ENCODE measurements around the gene C1orf122. TPM values are rescaled to one million over a fixed set of nuclear protein-coding genes. Genes with fewer than 3 reads are reported as not detected.

The C1orf122 gene
- total and polyA plus RNA-seq, 2 of the 13 experiments (the other 11 are each of a cell fraction or from before 2014, with no cell fraction given): 18.7 to 40.6 TPM

DNA sequence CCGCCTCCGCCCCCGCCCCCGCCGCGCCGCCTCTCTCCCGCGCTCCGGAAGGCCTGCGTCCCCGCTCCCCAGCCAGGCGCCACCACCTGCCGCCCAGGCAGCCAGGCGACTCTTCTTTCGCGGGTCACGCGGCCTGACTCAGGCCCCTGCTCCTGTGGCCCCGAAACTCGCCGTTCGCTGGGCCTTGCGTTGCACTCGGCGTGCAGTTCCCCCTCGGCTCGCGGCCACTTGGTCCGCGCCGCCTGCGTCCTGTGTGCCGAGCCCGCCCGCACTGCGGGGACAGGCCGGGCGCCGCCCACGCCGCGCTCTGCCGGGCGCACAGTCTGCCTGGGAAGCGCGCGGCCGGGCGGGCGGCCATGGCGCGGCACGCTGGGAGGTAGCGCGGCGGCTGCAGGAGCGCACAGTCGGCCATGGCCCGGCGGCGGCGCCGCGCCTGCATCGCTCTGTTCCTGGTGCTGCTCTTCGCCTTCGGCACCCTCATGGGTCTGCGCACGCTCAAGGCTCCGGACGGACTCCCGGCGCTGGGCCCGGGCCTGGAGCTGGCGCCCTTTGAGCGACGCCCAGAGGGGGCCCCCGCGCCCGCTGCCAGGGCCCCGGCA is 13.7 kb upstream of the C1orf122 start, which contains the start of gene MANEAL (continued):
- 0 out of 2 replicates have a peak, but pooled peaks have one; percentile 62 for TF ChIP-seq MTF1 (CRISPR knock-in tag; IDR thresholded peaks at IDR 0.05)
- TF ChIP-seq ZNF30 (CRISPR knock-in tag; IDR thresholded peaks at IDR 0.05): no peak
- TF ChIP-seq, protein P1, sequence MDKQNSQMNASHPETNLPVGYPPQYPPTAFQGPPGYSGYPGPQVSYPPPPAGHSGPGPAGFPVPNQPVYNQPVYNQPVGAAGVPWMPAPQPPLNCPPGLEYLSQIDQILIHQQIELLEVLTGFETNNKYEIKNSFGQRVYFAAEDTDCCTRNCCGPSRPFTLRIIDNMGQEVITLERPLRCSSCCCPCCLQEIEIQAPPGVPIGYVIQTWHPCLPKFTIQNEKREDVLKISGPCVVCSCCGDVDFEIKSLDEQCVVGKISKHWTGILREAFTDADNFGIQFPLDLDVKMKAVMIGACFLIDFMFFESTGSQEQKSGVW (CRISPR knock-in tag; IDR thresholded peaks at IDR 0.05; ENCODE audit: borderline replicate concordance): no peak
- TF ChIP-seq SIX1 (CRISPR knock-in tag; IDR thresholded peaks at IDR 0.05; ENCODE audit: borderline replicate concordance): no peak
- TF ChIP-seq, protein P2, sequence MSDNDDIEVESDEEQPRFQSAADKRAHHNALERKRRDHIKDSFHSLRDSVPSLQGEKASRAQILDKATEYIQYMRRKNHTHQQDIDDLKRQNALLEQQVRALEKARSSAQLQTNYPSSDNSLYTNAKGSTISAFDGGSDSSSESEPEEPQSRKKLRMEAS (IDR thresholded peaks at IDR 0.05): peak; percentile 74
- 0 out of 2 replicates have a peak, but pooled peaks have one; percentile 24 for TF ChIP-seq NR1H2 (CRISPR knock-in tag; IDR thresholded peaks at IDR 0.05; ENCODE audit: borderline replicate concordance, low read depth)
- no peak for TF ChIP-seq ZNF615 (CRISPR knock-in tag; IDR thresholded peaks at IDR 0.05; ENCODE audit: borderline replicate concordance)
- no peak for TF ChIP-seq RBM22 (optimal IDR thresholded peaks at IDR 0.05; ENCODE audit: low read length)
- no peak for TF ChIP-seq ZNF567 (CRISPR knock-in tag; IDR thresholded peaks at IDR 0.05; ENCODE audit: borderline replicate concordance)
- no peak for TF ChIP-seq CBX5 (CRISPR knock-in tag; IDR thresholded peaks at IDR 0.05; ENCODE audit: borderline replicate concordance)
- no peak; the same call in 1 of the 2 replicates for TF ChIP-seq EEA1 (CRISPR knock-in tag; IDR thresholded peaks at IDR 0.05; ENCODE audit: borderline replicate concordance)
- TF ChIP-seq RCOR2 (CRISPR knock-in tag; IDR thresholded peaks at IDR 0.05): no peak
- peak; percentile 33; the same call in 1 of the 2 replicates for TF ChIP-seq HOXA5 (CRISPR knock-in tag; IDR thresholded peaks at IDR 0.05)
- no peak for TF ChIP-seq ADNP (CRISPR knock-in tag; IDR thresholded peaks at IDR 0.05)
- TF ChIP-seq ZNF788 (CRISPR knock-in tag; IDR thresholded peaks at IDR 0.05; ENCODE audit: borderline replicate concordance): no peak
- no peak for TF ChIP-seq ZNF432 (CRISPR knock-in tag; IDR thresholded peaks at IDR 0.05; ENCODE audit: borderline replicate concordance)
- TF ChIP-seq, protein P3, sequence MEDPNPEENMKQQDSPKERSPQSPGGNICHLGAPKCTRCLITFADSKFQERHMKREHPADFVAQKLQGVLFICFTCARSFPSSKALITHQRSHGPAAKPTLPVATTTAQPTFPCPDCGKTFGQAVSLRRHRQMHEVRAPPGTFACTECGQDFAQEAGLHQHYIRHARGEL (CRISPR knock-in tag; IDR thresholded peaks at IDR 0.05): no peak
- peak; percentile 42; the same call in 1 of the 2 replicates for TF ChIP-seq ZNF441 (CRISPR knock-in tag; IDR thresholded peaks at IDR 0.05; ENCODE audit: borderline replicate concordance)
- no peak for TF ChIP-seq EP300 (IDR thresholded peaks at IDR 0.05; ENCODE audit: low read depth in 2 of 2, low read length in 2 of 2)
- TF ChIP-seq EP300 (CRISPR knock-in tag; IDR thresholded peaks at IDR 0.05; ENCODE audit: borderline replicate concordance): no peak
- no peak for TF ChIP-seq MEF2D (CRISPR knock-in tag; IDR thresholded peaks at IDR 0.05)
- TF ChIP-seq ZNF329 (CRISPR knock-in tag; IDR thresholded peaks at IDR 0.05; ENCODE audit: low read depth): no peak
- no peak for TF ChIP-seq ASH2L (IDR thresholded peaks at IDR 0.05; ENCODE audit: insufficient read length, low read depth, low read length)
- no peak for TF ChIP-seq CBFB (CRISPR knock-in tag; IDR thresholded peaks at IDR 0.05)
- TF ChIP-seq TSC22D2 (CRISPR knock-in tag; IDR thresholded peaks at IDR 0.05; ENCODE audit: borderline replicate concordance): no peak
- TF ChIP-seq YEATS4 (CRISPR knock-in tag; IDR thresholded peaks at IDR 0.05; ENCODE audit: borderline replicate concordance): peak; percentile 93
- TF ChIP-seq, protein P4, sequence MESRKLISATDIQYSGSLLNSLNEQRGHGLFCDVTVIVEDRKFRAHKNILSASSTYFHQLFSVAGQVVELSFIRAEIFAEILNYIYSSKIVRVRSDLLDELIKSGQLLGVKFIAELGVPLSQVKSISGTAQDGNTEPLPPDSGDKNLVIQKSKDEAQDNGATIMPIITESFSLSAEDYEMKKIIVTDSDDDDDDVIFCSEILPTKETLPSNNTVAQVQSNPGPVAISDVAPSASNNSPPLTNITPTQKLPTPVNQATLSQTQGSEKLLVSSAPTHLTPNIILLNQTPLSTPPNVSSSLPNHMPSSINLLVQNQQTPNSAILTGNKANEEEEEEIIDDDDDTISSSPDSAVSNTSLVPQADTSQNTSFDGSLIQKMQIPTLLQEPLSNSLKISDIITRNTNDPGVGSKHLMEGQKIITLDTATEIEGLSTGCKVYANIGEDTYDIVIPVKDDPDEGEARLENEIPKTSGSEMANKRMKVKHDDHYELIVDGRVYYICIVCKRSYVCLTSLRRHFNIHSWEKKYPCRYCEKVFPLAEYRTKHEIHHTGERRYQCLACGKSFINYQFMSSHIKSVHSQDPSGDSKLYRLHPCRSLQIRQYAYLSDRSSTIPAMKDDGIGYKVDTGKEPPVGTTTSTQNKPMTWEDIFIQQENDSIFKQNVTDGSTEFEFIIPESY (CRISPR knock-in tag; IDR thresholded peaks at IDR 0.05): no peak; the same call in 1 of the 2 replicates
- no peak for TF ChIP-seq ZSCAN12 (CRISPR knock-in tag; IDR thresholded peaks at IDR 0.05)
